Measurements from ENCODE around the gene CAMKMT.

- TF ChIP-seq CTCF (conservative IDR thresholded peaks at IDR 0.05; ENCODE audit: low read depth, low read length) (no peak), EZH2 (IDR thresholded peaks at IDR 0.05; ENCODE audit: low read length, unreplicated experiment) (no peak), EZH2phosphoT487 (IDR thresholded peaks at IDR 0.05; ENCODE audit: borderline replicate concordance, low read length) (no peak)
Measured at GRCh38 chr2:44793322-44793870, 431.6 kb downstream of the CAMKMT start.

Data from PC-3 (cell line).